Activated B cell treated with CpG ODN at 0.5 μM for 24 hours (primary cell): ENCODE measurements around the gene CFAP210. TPM values are rescaled to one million over a fixed set of nuclear protein-coding genes. Genes with fewer than 3 reads are reported as not detected.
"Not testable (repeated sequence)": the region's sequence is repeated elsewhere in the genome, so short reads cannot be mapped to it uniquely, and the experiment has no call there.

ENCODE experiments used
- ATAC-seq: fragments of 200-7000 bp; cut with Tn5 transposase; one replicate; pipeline ENCODE4 v1.10.0; 2021; ENCODE audit warnings: low read depth, mild to moderate bottlenecking, moderate library complexity
- CTCF ChIA-PET: fragments of 350-600 bp; sonication (Branson Sonifier 250); formaldehyde crosslinking; loops from one replicate; lab custom pipeline; 2021; ENCODE audit warnings: antibody characterized with exemption; lab: Charles Lee
- POLR2A ChIA-PET: fragments of 350-600 bp; sonication (Branson Sonifier 250); formaldehyde crosslinking; loops from one replicate; lab custom pipeline; 2021; ENCODE audit warnings: antibody characterized with exemption; lab: Charles Lee
- DNase-seq: peaks from one replicate; pipeline ENCODE4 v3.0.0; 2022
- H3K27ac Mint-ChIP-seq: one replicate; pipeline ENCODE4 v1.8.0; 2020; ENCODE audit warnings: mixed read lengths
- H3K27me3 Mint-ChIP-seq: one replicate; pipeline ENCODE4 v1.8.0; 2021; ENCODE audit warnings: mixed read lengths
- H3K36me3 Mint-ChIP-seq: one replicate; pipeline ENCODE4 v1.8.0; 2021; ENCODE audit warnings: low read depth, mixed read lengths
- H3K4me1 Mint-ChIP-seq: one replicate; pipeline ENCODE4 v1.8.0; 2021; ENCODE audit warnings: mixed read lengths
- H3K4me3 Mint-ChIP-seq: one replicate; pipeline ENCODE4 v1.8.0; 2020; ENCODE audit warnings: mild to moderate bottlenecking, mixed read lengths
- H3K9me3 Mint-ChIP-seq: one replicate; pipeline ENCODE4 v1.8.0; 2020; ENCODE audit warnings: mixed read lengths
- CTCF ChIP-seq: fragments of 200-600 bp; IDR thresholded peaks from one replicate; pipeline ENCODE4 v1.8.0; 2022; ENCODE audit warnings: antibody characterized with exemption, mild to moderate bottlenecking
- intact Hi-C: fragments of 100-400 bp; cut with micrococcal nuclease; formaldehyde crosslinking; loops from one replicate; pipeline ENCODE4 v1.15.1; 2024
- total RNA-seq: library from RNA; stranded (reverse); gene quantifications from 2 replicates; pipeline ENCODE4 v1.2.3, GENCODE V29; 2022

Gene CFAP210
- total RNA-seq, 1 donor from 2014 or later, result not detected

GRCh38 chr2:169693360-169693759, 845 bp downstream of the CFAP210 start:
- CTCF ChIA-PET, result no interaction called here
- Mint-ChIP-seq H3K36me3 (peaks cover 8% of the 10 kb centered on the region), H3K4me3 (peak overlapping the region; percentile 91), H3K27me3 (peaks cover 5% of the 10 kb centered on the region), H3K9me3 (peaks cover 18% of the 10 kb centered on the region), H3K27ac (peak overlapping the region; percentile 94), H3K4me1 (peaks cover 16% of the 10 kb centered on the region)
- no peak for TF ChIP-seq CTCF
- ATAC-seq (no peak), DNase-seq (no peak)
- POLR2A ChIA-PET, result interaction anchor here (1.5 kb wide), 1 partner anchor 134 kb away, joined by 6 read pairs; the partner anchor contains the start of gene UBR3
- intact Hi-C loops, result no loop called here

- DNase-seq, result no peak
- H3K36me3 Mint-ChIP-seq, result peaks cover 8% of the 10 kb centered on the region
- H3K27me3 Mint-ChIP-seq, result peaks cover 5% of the 10 kb centered on the region
- TF ChIP-seq CTCF, result no peak
- no peak overlapping the region for H3K27ac Mint-ChIP-seq
- POLR2A ChIA-PET, result interaction anchor here (0.6 kb wide), 1 partner anchor 43 kb away, joined by 3 read pairs; no protein-coding TSS in a partner anchor
- CTCF ChIA-PET, result no interaction called here
- peaks cover 16% of the 10 kb centered on the region for H3K4me1 Mint-ChIP-seq
- no peak for ATAC-seq
- intact Hi-C loops, result no loop called here
- peaks cover 19% of the 10 kb centered on the region for H3K9me3 Mint-ChIP-seq
- H3K4me3 Mint-ChIP-seq, result no peak overlapping the region
Observed at GRCh38 chr2:169692718-169693117, 1.5 kb downstream of the CFAP210 start.

GRCh38 chr2:169690958-169691357, 3.2 kb downstream of the CFAP210 start:
- no peak for TF ChIP-seq CTCF
- CTCF ChIA-PET, result no interaction called here
- Mint-ChIP-seq H3K27ac (no peak overlapping the region), H3K36me3 (peaks cover 5% of the 10 kb centered on the region), H3K27me3 (peaks cover 7% of the 10 kb centered on the region), H3K4me3 (no peak overlapping the region), H3K4me1 (peaks cover 16% of the 10 kb centered on the region), H3K9me3 (peaks cover 19% of the 10 kb centered on the region)
- no peak for ATAC-seq
- DNase-seq, result no peak
- intact Hi-C loops, result no loop called here
- POLR2A ChIA-PET, result interaction anchor here (0.6 kb wide), 1 partner anchor 101 kb away, joined by 3 read pairs; no protein-coding TSS in a partner anchor

GRCh38 chr2:169687943-169688342, 6.3 kb downstream of the CFAP210 start:
- peaks cover 19% of the 10 kb centered on the region for H3K9me3 Mint-ChIP-seq
- H3K36me3 Mint-ChIP-seq, H3K4me3 Mint-ChIP-seq, H3K4me1 Mint-ChIP-seq, DNase-seq, POLR2A ChIA-PET, H3K27ac Mint-ChIP-seq, H3K27me3 Mint-ChIP-seq, CTCF ChIA-PET, ATAC-seq, intact Hi-C loops: not testable (repeated sequence)

- H3K36me3 Mint-ChIP-seq, DNase-seq, H3K27ac Mint-ChIP-seq, H3K27me3 Mint-ChIP-seq, H3K4me3 Mint-ChIP-seq, ATAC-seq, H3K4me1 Mint-ChIP-seq, POLR2A ChIA-PET, CTCF ChIA-PET, intact Hi-C loops: not testable (repeated sequence)
- peaks cover 19% of the 10 kb centered on the region for H3K9me3 Mint-ChIP-seq
Observed at GRCh38 chr2:169686825-169687224, 7.4 kb downstream of the CFAP210 start.

- CTCF ChIA-PET, ATAC-seq, H3K4me3 Mint-ChIP-seq, H3K27ac Mint-ChIP-seq, H3K9me3 Mint-ChIP-seq, H3K27me3 Mint-ChIP-seq, H3K36me3 Mint-ChIP-seq, H3K4me1 Mint-ChIP-seq, DNase-seq, intact Hi-C loops, POLR2A ChIA-PET: not testable (repeated sequence)
Observed at GRCh38 chr2:169684712-169685111, 9.5 kb downstream of the CFAP210 start.

- Mint-ChIP-seq H3K4me1 (no peaks in the 10 kb centered on the region), H3K27ac (no peak overlapping the region), H3K27me3 (peaks cover 5% of the 10 kb centered on the region), H3K9me3 (peaks cover 6% of the 10 kb centered on the region), H3K4me3 (no peak overlapping the region), H3K36me3 (no peaks in the 10 kb centered on the region)
- no peak for TF ChIP-seq CTCF
- ATAC-seq, result no peak
- no peak for DNase-seq
- ChIA-PET POLR2A (no interaction called here), CTCF (no interaction called here)
- intact Hi-C loops, result no loop called here
Observed at GRCh38 chr2:169684135-169684565, 10.1 kb downstream of the CFAP210 start.
